OCI-LY7 (cell line): Measurements from ENCODE around the gene ZNF480. TPM values are rescaled to one million over a fixed set of nuclear protein-coding genes. Genes with fewer than 3 reads are reported as not detected.
"Not testable (repeated sequence)": the region's sequence is repeated elsewhere in the genome, so short reads cannot be mapped to it uniquely, and the experiment has no call there.

Source experiments
- Bru-seq: library from RNA; stranded (reverse); fragments of 400-500 nt; gene quantifications from one replicate; lab custom pipeline; 2021; lab: Mats Ljungman, UMichigan
- BruChase-seq, 2 experiments: library from RNA; stranded (reverse); fragments of 400-500 nt; gene quantifications; one replicate each; lab custom pipeline; 2021; lab: Mats Ljungman, UMichigan
- BruUV-seq: library from RNA; stranded (reverse); fragments of 400-500 nt; replicated peaks from 2 replicates; lab custom pipeline; 2021; lab: Mats Ljungman, UMichigan
- CTCF ChIA-PET: fragments of 300-600 bp; sonication (Branson Sonifier 250); formaldehyde crosslinking; loops from one replicate; lab custom pipeline; 2022; ENCODE audit warnings: antibody characterized with exemption; ENCODE audit not compliant: unreplicated experiment; lab: Charles Lee
- POLR2A ChIA-PET: fragments of 300-600 bp; sonication (Branson Sonifier 250); formaldehyde crosslinking; loops from one replicate; lab custom pipeline; 2022; ENCODE audit warnings: antibody characterized with exemption; lab: Charles Lee
- DNase-seq: peaks from one replicate; pipeline ENCODE4 v3.0.0-alpha.2; 2015; ENCODE audit warnings: low spot score
- H2AFZ ChIP-seq: fragments of 200-600 bp; sonication (generic), shearing (Covaris generic); 2 replicates; pipeline ENCODE4 v1.6.1; 2014; ENCODE audit warnings: mild to moderate bottlenecking, antibody characterized with exemption, low read length, moderate library complexity
- H3K27ac ChIP-seq: fragments of 200-600 bp; sonication (generic); 2 replicates; pipeline ENCODE4 v1.5.1; 2014; ENCODE audit warnings: mixed run types, low read depth, mild to moderate bottlenecking, moderate library complexity, low read length, inconsistent platforms; ENCODE audit not compliant: poor library complexity, severe bottlenecking
- H3K36me3 ChIP-seq: fragments of 200-600 bp; sonication (generic); 2 replicates; pipeline ENCODE4 v1.6.1; 2014; ENCODE audit warnings: mild to moderate bottlenecking, antibody characterized with exemption, low read length, moderate library complexity, mixed read lengths; ENCODE audit not compliant: insufficient read depth
- H3K4me1 ChIP-seq: fragments of 200-600 bp; sonication (generic); 2 replicates; pipeline ENCODE4 v1.5.1; 2014; ENCODE audit warnings: mild to moderate bottlenecking, low read length; ENCODE audit not compliant: insufficient read depth, poor library complexity, severe bottlenecking
- H3K4me2 ChIP-seq: fragments of 200-600 bp; sonication (generic); 2 replicates; pipeline ENCODE4 v1.6.1; 2014; ENCODE audit warnings: mild to moderate bottlenecking, low read length
- H3K4me3 ChIP-seq: fragments of 200-600 bp; sonication (generic); 2 replicates; pipeline ENCODE4 v1.5.1; 2014; ENCODE audit warnings: mild to moderate bottlenecking, low read depth, low read length; ENCODE audit not compliant: poor library complexity, severe bottlenecking
- H3K79me2 ChIP-seq: fragments of 200-600 bp; sonication (generic); 2 replicates; pipeline ENCODE4 v1.6.1; 2016; ENCODE audit warnings: low read depth, mild to moderate bottlenecking, low read length, moderate library complexity, mixed read lengths; ENCODE audit not compliant: insufficient read depth
- H3K9me2 ChIP-seq: fragments of 200-600 bp; sonication (generic); 2 replicates; pipeline ENCODE4 v1.6.1; 2016; ENCODE audit warnings: mild to moderate bottlenecking, low read length, mixed read lengths; ENCODE audit not compliant: insufficient read depth
- H3K9me3 ChIP-seq: fragments of 200-600 bp; sonication (generic); 2 replicates; pipeline ENCODE4 v1.6.1; 2014; ENCODE audit warnings: mild to moderate bottlenecking, mixed run types, low read length, mixed read lengths
- H4K20me1 ChIP-seq: fragments of 200-600 bp; sonication (generic); 2 replicates; pipeline ENCODE4 v1.6.1; 2014; ENCODE audit warnings: mild to moderate bottlenecking, antibody characterized with exemption, low read length, moderate library complexity, mixed read lengths; ENCODE audit not compliant: insufficient read depth
- CTCF ChIP-seq: fragments of 200-600 bp; sonication (generic); conservative IDR thresholded peaks from 2 replicates; pipeline ENCODE4 v1.5.1; 2014; ENCODE audit warnings: mild to moderate bottlenecking, antibody characterized with exemption, low read length, moderate library complexity, mixed read lengths
- EZH2phosphoT487 ChIP-seq: fragments of 200-600 bp; sonication (generic); IDR thresholded peaks from 2 replicates; pipeline ENCODE4 v1.6.1; 2018; ENCODE audit warnings: low read depth, borderline replicate concordance, mild to moderate bottlenecking, mixed run types, antibody characterized with exemption, low read length, moderate library complexity, mixed read lengths
- intact Hi-C: fragments of 100-400 bp; cut with micrococcal nuclease; formaldehyde crosslinking; loops from one replicate; pipeline ENCODE4 v1.10.0; 2022; ENCODE audit not compliant: unreplicated experiment
- long read RNA-seq: library from polyadenylated mRNA; stranded (forward); transcript quantifications from one replicate; pipeline ENCODE4 v2.0.0, GENCODE V29; 2022
- total RNA-seq, 2 experiments: library from RNA; depleted of rRNA in 1 of 2; stranded (reverse); fragments of >200 nt in 1 of 2; shearing (Covaris generic) in 1 of 2; gene quantifications; 2 replicates each; pipeline ENCODE4 v1.2.3, GENCODE V29; 2014 to 2022

ZNF480 gene
- total RNA-seq (2014; rRNA removed; shearing (Covaris generic)) (9.3 and 12.0 TPM in 2 replicates), total RNA-seq (2022) (15.5 and 16.0 TPM in 2 replicates), Bru-seq, nascent RNA (percentile 83 among the genes with signal in this experiment), BruChase-seq, experiment 1, labeled RNA remaining after a 6-hour chase (percentile 77 among the genes with signal in this experiment), BruChase-seq, experiment 2, labeled RNA remaining after a 2-hour chase (percentile 88 among the genes with signal in this experiment)
- long read RNA-seq, full-length matches to known transcripts = 11 of 17 reads
- long read RNA-seq, partial matches to known transcripts = 1 of 17 reads
- long read RNA-seq, other reads (novel, unspliced or antisense) = 5 of 17 reads

GRCh38 chr19:52296773-52297600 lies at the start of gene ZNF480:
TSS of gene ZNF480 (plus strand) at chr19:52297169. CDS start at chr19:52300413, 3,244 bp downstream.
- peak within 1 kb of the TSS; percentile 64; the same call in 1 of the 2 replicates for H2AFZ ChIP-seq
- BruUV-seq = TSS peak; percentile 74
- peak; percentile 88 for DNase-seq
- H4K20me1 ChIP-seq = no peaks in the 10 kb centered on the region
- intact Hi-C loops = loop anchor here (2.0 kb wide), 1 partner anchor 268 kb away; the partner anchor contains the start of gene ZNF614
- TF ChIP-seq EZH2phosphoT487 = no peak
- CTCF ChIA-PET = no interaction called here
- peaks cover 12% of the 10 kb centered on the region for H3K4me1 ChIP-seq
- no peaks in the 10 kb centered on the region for H3K9me2 ChIP-seq
- peak within 1 kb of the TSS; percentile 92 for H3K4me2 ChIP-seq
- peak within 1 kb of the TSS; percentile 63 for H3K27ac ChIP-seq
- peaks cover 14% of the 10 kb centered on the region; the same call in 1 of the 2 replicates for H3K9me3 ChIP-seq
- H3K4me3 ChIP-seq = peak within 1 kb of the TSS; percentile 93
- peaks cover 50% of the 10 kb centered on the region for H3K36me3 ChIP-seq
- POLR2A ChIA-PET = no interaction called here
- H3K79me2 ChIP-seq = peaks cover 22% of the 10 kb centered on the region

- Histone ChIP-seq H3K4me1 (no peaks in the 10 kb centered on the region), H4K20me1 (no peaks in the 10 kb centered on the region), H3K4me3 (no peak overlapping the region), H3K4me2 (no peak overlapping the region), H3K79me2 (no peaks in the 10 kb centered on the region), H3K9me2 (no peaks in the 10 kb centered on the region), H3K36me3 (no peaks in the 10 kb centered on the region), H3K9me3 (no peaks in the 10 kb centered on the region), H2AFZ (no peak overlapping the region), H3K27ac (no peak overlapping the region)
- CTCF ChIA-PET = no interaction called here
- DNase-seq = peak; percentile 28
- no TSS peak for BruUV-seq
- intact Hi-C loops = loop anchor here (10.0 kb wide), 1 partner anchor 497 kb away; no protein-coding TSS in a partner anchor
- POLR2A ChIA-PET = interaction anchor here (0.6 kb wide), 2 partner anchors 18 to 39 kb away, joined by 3 to 5 read pairs; no protein-coding TSS in a partner anchor
- TF ChIP-seq CTCF (peak; percentile 72), EZH2phosphoT487 (no peak)
Measured at GRCh38 chr19:52248241-52248640, 48.7 kb upstream of the ZNF480 start.

GRCh38 chr19:52258426-52258825 lies 38.5 kb upstream of the ZNF480 start:
- Histone ChIP-seq H3K27ac (no peak overlapping the region), H3K4me3 (no peak overlapping the region), H3K36me3 (no peaks in the 10 kb centered on the region), H3K9me2 (no peaks in the 10 kb centered on the region), H3K4me1 (no peaks in the 10 kb centered on the region), H3K4me2 (no peak overlapping the region), H3K9me3 (no peaks in the 10 kb centered on the region), H2AFZ (no peak overlapping the region), H3K79me2 (no peaks in the 10 kb centered on the region), H4K20me1 (no peaks in the 10 kb centered on the region)
- POLR2A ChIA-PET = no interaction called here
- CTCF ChIA-PET = no interaction called here
- no peak for DNase-seq
- TF ChIP-seq CTCF = no peak
- TF ChIP-seq EZH2phosphoT487 = no peak
- intact Hi-C loops = no loop called here
- no TSS peak for BruUV-seq

- H3K4me2 ChIP-seq, H3K9me2 ChIP-seq, CTCF ChIA-PET, H3K4me1 ChIP-seq, H3K36me3 ChIP-seq, intact Hi-C loops, DNase-seq, H2AFZ ChIP-seq, BruUV-seq, H4K20me1 ChIP-seq, POLR2A ChIA-PET, H3K27ac ChIP-seq, H3K9me3 ChIP-seq, H3K4me3 ChIP-seq: not testable (repeated sequence)
- peaks cover 11% of the 10 kb centered on the region for H3K79me2 ChIP-seq
Measured at GRCh38 chr19:52265556-52265955, 31.4 kb upstream of the ZNF480 start.
